H1 (cell line): ENCODE data around the gene ERICH6. TPM values are rescaled to one million over a fixed set of nuclear protein-coding genes. Genes with fewer than 3 reads are reported as not detected.

Experiments
- CTCF ChIA-PET: fragments of 300-600 bp; sonication (Branson Sonifier 250); formaldehyde crosslinking; loops from one replicate; lab custom pipeline; 2021; ENCODE audit not compliant: partially characterized antibody; lab: Charles Lee
- POLR2A ChIA-PET: fragments of 300-600 bp; sonication (Branson Sonifier 250); formaldehyde crosslinking; loops from one replicate; lab custom pipeline; 2021; ENCODE audit warnings: inconsistent platforms; ENCODE audit not compliant: partially characterized antibody; lab: Charles Lee
- DNase-seq, 2 experiments: peaks; one replicate each; pipeline versions ENCODE4 v3.0.0 to v3.0.0-alpha.2; 2010 to 2022; ENCODE audit warnings: low spot score in 2 of 2, low read depth in 1 of 2, mixed read lengths in 1 of 2
- FAIRE-seq: peaks from 2 replicates; lab custom pipeline; 2011; peaks lifted over from hg19 to GRCh38; lab: Jason Lieb, UNC
- H2AFZ ChIP-seq: 2 replicates; pipeline ENCODE4 v1.8.1; 2012; ENCODE audit warnings: low read length, inconsistent platforms
- H2AK5ac ChIP-seq: 2 replicates; pipeline ENCODE4 v1.6.1; 2013; ENCODE audit warnings: low read depth, low read length
- H2BK120ac ChIP-seq: replicated peaks from 2 replicates; pipeline ENCODE3; 2013; ENCODE audit warnings: low read depth, low read length, inconsistent platforms
- H2BK12ac ChIP-seq: 2 replicates; pipeline ENCODE4 v1.6.1; 2013; ENCODE audit warnings: low read depth, low read length
- H2BK15ac ChIP-seq: 2 replicates; pipeline ENCODE4 v1.6.1; 2013; ENCODE audit warnings: low read length
- H2BK20ac ChIP-seq: 2 replicates; pipeline ENCODE4 v1.6.1; 2013; ENCODE audit warnings: low read length
- H2BK5ac ChIP-seq: 2 replicates; pipeline ENCODE4 v1.6.1; 2013; ENCODE audit warnings: low read depth, low read length
- H3K14ac ChIP-seq: 2 replicates; pipeline ENCODE4 v1.6.1; 2013; ENCODE audit warnings: inconsistent platforms; ENCODE audit not compliant: insufficient read length
- H3K18ac ChIP-seq: 2 replicates; pipeline ENCODE4 v1.6.1; 2013; ENCODE audit warnings: low read length; ENCODE audit errors: extremely low read depth
- H3K23ac ChIP-seq: 2 replicates; pipeline ENCODE4 v1.6.1; 2013; ENCODE audit warnings: inconsistent platforms; ENCODE audit not compliant: insufficient read length
- H3K23me2 ChIP-seq: 2 replicates; pipeline ENCODE4 v1.6.1; 2013; ENCODE audit warnings: low read depth, low read length
- H3K27ac ChIP-seq: 2 replicates; pipeline ENCODE4 v1.6.1; 2011; ENCODE audit warnings: low read depth, low read length, inconsistent platforms
- H3K27me3 ChIP-seq, 4 experiments: replicated peaks in 1 of 4; 1 replicate in 1 of 4; 2 replicates in 3 of 4; pipeline versions ENCODE4 v1.6.1 to v1.8.1; 2011 to 2013; ENCODE audit warnings: low read length in 3 of 4, mild to moderate bottlenecking in 3 of 4, inconsistent platforms in 2 of 4, mixed read lengths in 2 of 4, moderate library complexity in 1 of 4; ENCODE audit not compliant: control insufficient read depth in 3 of 4, insufficient read depth in 3 of 4; ENCODE audit errors: extremely low read depth in 1 of 4
- H3K36me3 ChIP-seq, 4 experiments: 2 replicates each; pipeline versions ENCODE4 v1.6.1 to v1.8.1; 2011 to 2013; ENCODE audit warnings: mild to moderate bottlenecking in 4 of 4, low read length in 3 of 4, moderate library complexity in 2 of 4, control low read depth in 1 of 4, inconsistent platforms in 1 of 4; ENCODE audit not compliant: insufficient read depth in 4 of 4, control insufficient read depth in 2 of 4
- H3K4ac ChIP-seq: replicated peaks from 2 replicates; pipeline ENCODE3; 2013; ENCODE audit warnings: low read length, low read depth, mixed read lengths, inconsistent platforms; ENCODE audit not compliant: insufficient read length
- H3K4me1 ChIP-seq, 4 experiments: replicated peaks in 1 of 4; 1 replicate in 1 of 4; 2 replicates in 3 of 4; pipeline versions ENCODE4 v1.6.1 to v1.8.1; 2011 to 2013; ENCODE audit warnings: low read length in 3 of 4, inconsistent platforms in 2 of 4, mixed read lengths in 1 of 4; ENCODE audit not compliant: insufficient read depth in 4 of 4, control insufficient read depth in 3 of 4
- H3K4me2 ChIP-seq, 2 experiments: 2 replicates each; pipeline versions ENCODE4 v1.6.1 to v1.8.1; 2011 to 2013; ENCODE audit warnings: low read depth in 2 of 2, low read length in 2 of 2, control low read depth in 1 of 2, inconsistent platforms in 1 of 2, mild to moderate bottlenecking in 1 of 2; ENCODE audit not compliant: insufficient read depth in 1 of 2
- H3K4me3 ChIP-seq, 4 experiments: fragments of 200-600, 300-600 bp in 1 of 4; sonication (generic), shearing (Covaris generic), sonication (Bioruptor Twin) in 1 of 4; 2 replicates each; pipeline versions ENCODE4 v1.5.1 to v1.8.1; 2011 to 2016; ENCODE audit warnings: low read length in 4 of 4, low read depth in 3 of 4, control low read depth in 2 of 4, inconsistent platforms in 2 of 4, mild to moderate bottlenecking in 2 of 4, mixed read lengths in 1 of 4, moderate library complexity in 1 of 4; ENCODE audit not compliant: insufficient read depth in 2 of 4; ENCODE audit errors: extremely low read depth in 1 of 4
- H3K56ac ChIP-seq: replicated peaks from 2 replicates; pipeline ENCODE3; 2013; ENCODE audit warnings: low read depth, mild to moderate bottlenecking, mixed read lengths, low read length, inconsistent platforms; ENCODE audit not compliant: insufficient read length
- H3K79me1 ChIP-seq: 2 replicates; pipeline ENCODE4 v1.6.1; 2013; ENCODE audit warnings: low read depth, low read length, control low read depth
- H3K79me2 ChIP-seq, 2 experiments: 2 replicates each; pipeline versions ENCODE4 v1.6.1 to v1.8.1; 2012 to 2013; ENCODE audit warnings: low read length in 2 of 2, mild to moderate bottlenecking in 2 of 2, inconsistent platforms in 1 of 2; ENCODE audit not compliant: insufficient read depth in 2 of 2, control insufficient read depth in 1 of 2
- H3K9ac ChIP-seq, 4 experiments: replicated peaks in 1 of 4; 1 replicate in 1 of 4; 2 replicates in 3 of 4; pipeline versions ENCODE4 v1.6.1 to v1.8.1; 2011 to 2013; ENCODE audit warnings: low read depth in 3 of 4, low read length in 3 of 4, control low read depth in 2 of 4, mild to moderate bottlenecking in 2 of 4, moderate library complexity in 2 of 4, inconsistent platforms in 1 of 4; ENCODE audit errors: extremely low read depth in 1 of 4
- H3K9me3 ChIP-seq, 2 experiments: 2 replicates each; pipeline versions ENCODE4 v1.6.1 to v1.8.1; 2012 to 2013; ENCODE audit warnings: mild to moderate bottlenecking in 2 of 2, moderate library complexity in 2 of 2, control low read depth in 1 of 2, inconsistent platforms in 1 of 2, low read depth in 1 of 2, low read length in 1 of 2, mixed read lengths in 1 of 2; ENCODE audit not compliant: insufficient read depth in 2 of 2
- H4K20me1 ChIP-seq, 2 experiments: replicated peaks in 1 of 2; 2 replicates each; pipeline versions ENCODE3 to v1.8.1; 2011 to 2013; ENCODE audit warnings: inconsistent platforms in 2 of 2, low read length in 2 of 2, mild to moderate bottlenecking in 1 of 2; ENCODE audit not compliant: insufficient read depth in 2 of 2, control insufficient read depth in 1 of 2
- H4K5ac ChIP-seq: 2 replicates; pipeline ENCODE4 v1.6.1; 2013; ENCODE audit warnings: low read length, low read depth, mixed read lengths, inconsistent platforms; ENCODE audit not compliant: insufficient read length
- H4K8ac ChIP-seq: 2 replicates; pipeline ENCODE4 v1.8.0; 2013; ENCODE audit warnings: mild to moderate bottlenecking, moderate library complexity, low read length, inconsistent platforms; ENCODE audit not compliant: insufficient read depth; ENCODE audit errors: extremely low read depth
- H4K91ac ChIP-seq: replicated peaks from 2 replicates; pipeline ENCODE3; 2013; ENCODE audit warnings: low read length, mixed read lengths, inconsistent platforms; ENCODE audit not compliant: insufficient read length
- CBX5 ChIP-seq: fragments of 300-800, 300-1000 bp; sonication (generic); IDR thresholded peaks from 2 replicates; pipeline ENCODE4 v1.7.1; 2016; ENCODE audit warnings: antibody characterized with exemption, low read length, low read depth
- CREB1 ChIP-seq: IDR thresholded peaks from 2 replicates; pipeline ENCODE4 v1.6.1; 2012; ENCODE audit warnings: inconsistent platforms
- CTBP2 ChIP-seq: IDR thresholded peaks from 2 replicates; pipeline ENCODE4 v1.7.0; 2011; ENCODE audit warnings: borderline replicate concordance, mild to moderate bottlenecking, moderate library complexity, mixed read lengths, low read length; ENCODE audit not compliant: insufficient read depth, insufficient read length
- FOSL1 ChIP-seq: IDR thresholded peaks from 2 replicates; pipeline ENCODE4 v1.6.1; 2011; ENCODE audit warnings: mild to moderate bottlenecking, low read depth, low read length, moderate library complexity; ENCODE audit not compliant: insufficient read depth
- GABPA ChIP-seq: IDR thresholded peaks from 2 replicates; pipeline ENCODE4 v1.6.1; 2011; ENCODE audit warnings: mild to moderate bottlenecking, low read length, moderate library complexity, borderline replicate concordance; ENCODE audit not compliant: insufficient read depth
- GTF2F1 ChIP-seq: IDR thresholded peaks from 2 replicates; pipeline ENCODE4 v1.6.1; 2012; ENCODE audit warnings: low read depth, low read length, improper control_type of control experiment, borderline replicate concordance
- MAFK ChIP-seq: IDR thresholded peaks from 2 replicates; pipeline ENCODE4 v1.6.1; 2012; ENCODE audit warnings: low read depth, mild to moderate bottlenecking, improper control_type of control experiment, low read length
- MAX ChIP-seq: IDR thresholded peaks from 2 replicates; pipeline ENCODE4 v1.6.1; 2012; ENCODE audit warnings: inconsistent platforms
- SIN3A ChIP-seq, 2 experiments: IDR thresholded peaks in 1 of 2; conservative IDR thresholded peaks in 1 of 2; 2 replicates each; pipeline ENCODE4 v1.6.1; 2011 to 2012; ENCODE audit warnings: low read length in 2 of 2, improper control_type of control experiment in 1 of 2, low read depth in 1 of 2, mild to moderate bottlenecking in 1 of 2
- SUZ12 ChIP-seq: fragments of 200-600 bp; sonication (generic); IDR thresholded peaks from 2 replicates; pipeline ENCODE4 v1.6.1; 2012; ENCODE audit warnings: mild to moderate bottlenecking, inconsistent platforms, low read length, moderate library complexity, mixed read lengths
- YY1 ChIP-seq: IDR thresholded peaks from 2 replicates; pipeline ENCODE4 v1.6.1; 2011; ENCODE audit warnings: low read depth, mild to moderate bottlenecking, low read length
- ZNF274 ChIP-seq: IDR thresholded peaks from 2 replicates; pipeline ENCODE4 v1.7.0; 2012; ENCODE audit warnings: low read length, borderline replicate concordance; ENCODE audit errors: extremely low read depth
- WGBS, 2 experiments: shearing (Covaris generic) in 1 of 2; methylation state at CpG; one replicate each; pipeline versions ENCODE4 v1.1.6 to v1.1.7; 2013 to 2015; ENCODE audit warnings: low lambda C conversion rate in 2 of 2, mixed read lengths in 2 of 2, inconsistent platforms in 1 of 2, low coverage in 1 of 2, missing lambda C conversion rate in 1 of 2; ENCODE audit not compliant: insufficient replicate concordance in 2 of 2, insufficient coverage in 1 of 2, insufficient read length in 1 of 2; ENCODE audit errors: extremely low coverage in 1 of 2, missing lambda C conversion rate in 1 of 2; 5-methylcytosine and 5-hydroxymethylcytosine counted together
- polyA plus RNA-seq, 7 experiments: library from polyadenylated mRNA; depleted of rRNA in 3 of 7; stranded (reverse) in 5 of 7; unstranded in 2 of 7; fragments of >200 nt in 5 of 7; fragments of 200-250 nt in 2 of 7; gene quantifications; 1 replicate in 5 of 7; 2 replicates in 1 of 7; 4 replicates in 1 of 7; pipeline versions ENCODE4 v1.2.1 to v1.2.3, GENCODE V29; 2011 to 2013; ENCODE audit warnings: missing spikeins in 2 of 7, mixed read lengths in 2 of 7
- total RNA-seq: library from RNA; stranded (reverse); fragmentation: NEBNext Ultra II Directional; extraction: Animal tissue kit (Norgen Biotek cat#: 25700); gene quantifications from 2 replicates; pipeline ENCODE4 v1.2.1, GENCODE V29; 2021

Gene ERICH6
- total and polyA plus RNA-seq, 2 of the 8 experiments (the other 6 are each of a cell fraction or from before 2014, with no cell fraction given) = not detected

- POLR2A ChIA-PET = interaction anchor here (0.6 kb wide), 1 partner anchor 19 kb away, joined by 3 read pairs; no protein-coding TSS in a partner anchor
Measured at GRCh38 chr3:150610785-150611184, 92.9 kb downstream of the ERICH6 start.

More at GRCh38 chr3:150610785-150611184, 92.9 kb downstream of the ERICH6 start:
- DNase-seq (no peak), FAIRE-seq (no peak)
- H2AK5ac ChIP-seq = no peak overlapping the region
- no peak overlapping the region for H4K8ac ChIP-seq
- no peak overlapping the region for H3K4me3 ChIP-seq
- H3K36me3 ChIP-seq = peaks cover 0 to 8% (median 3%) of the 10 kb centered on the region in 4 experiments; a peak in 3 of 8 replicates
- CTCF ChIA-PET = interaction anchor here (0.8 kb wide), 1 partner anchor 252 kb away, joined by 3 read pairs; no protein-coding TSS in a partner anchor
- peaks cover 0 to 7% (median 3%) of the 10 kb centered on the region in 4 experiments; a peak in 4 of 7 replicates for H3K4me1 ChIP-seq
- H2BK15ac ChIP-seq = no peak overlapping the region
- H2BK5ac ChIP-seq = no peak overlapping the region
- no peak overlapping the region for H3K14ac ChIP-seq
- H2AFZ ChIP-seq = no peak overlapping the region
- no peak overlapping the region for H3K18ac ChIP-seq
- no peak overlapping the region for H2BK12ac ChIP-seq
- no peak overlapping the region for H3K27ac ChIP-seq
- H4K20me1 ChIP-seq = peaks cover 2 to 7% of the 10 kb centered on the region in 2 experiments
- H3K56ac ChIP-seq = no peak overlapping the region
- H3K9ac ChIP-seq = no peak overlapping the region
- peaks cover 20 to 84% of the 10 kb centered on the region in 2 experiments for H3K79me2 ChIP-seq
- H2BK20ac ChIP-seq = no peak overlapping the region
- H3K4me2 ChIP-seq = no peak overlapping the region
- no peak overlapping the region for H4K91ac ChIP-seq
- H3K79me1 ChIP-seq = no peaks in the 10 kb centered on the region; the same call in 1 of the 2 replicates
- no peaks in the 10 kb centered on the region for H3K27me3 ChIP-seq
- H3K9me3 ChIP-seq = no peaks in the 10 kb centered on the region
- TF ChIP-seq CTBP2 (no peak), CBX5 (no peak), GABPA (no peak), SUZ12 (no peak), FOSL1 (no peak), ZNF274 (no peak), MAFK (no peak), GTF2F1 (no peak), SIN3A (conservative IDR thresholded peaks at IDR 0.05 in 1 of 2, IDR thresholded peaks at IDR 0.05 in 1 of 2; ENCODE audit: low read depth in 1 of 2, low read length in 2 of 2) (no peak), CREB1 (no peak), YY1 (no peak), MAX (no peak)
- H4K5ac ChIP-seq = no peak overlapping the region
- WGBS, 2 experiments = 83% methylated on average over 1 of the region's 1 CpG; no CpG with 5 or more reads in 1 of the 2 experiments
- H3K4ac ChIP-seq = no peak overlapping the region
- no peak overlapping the region for H2BK120ac ChIP-seq
- H3K23me2 ChIP-seq = no peaks in the 10 kb centered on the region
- H3K23ac ChIP-seq = no peak overlapping the region
